Gastrocnemius medialis (tissue), 4 donors: Measurements from ENCODE around the gene FOXP2.

Source experiments
- POLR2A ChIP-seq, 2 donors: fragments of 450-650 bp; IDR thresholded peaks; one replicate each; pipeline ENCODE4 v1.6.1; 2017; ENCODE audit warnings: antibody characterized with exemption in 2 of 2, mild to moderate bottlenecking in 2 of 2, moderate library complexity in 2 of 2
- TF ChIP-seq, protein P1 (sequence below), 5 experiments: fragments of 450-650 bp in 3 of 5; fragments of 200-600 bp in 2 of 5; sonication (generic) in 2 of 5; IDR thresholded peaks in 4 of 5; conservative IDR thresholded peaks in 1 of 5; 1 replicate in 4 of 5; 2 replicates in 1 of 5; pipeline ENCODE4 v1.5.1; 2016 to 2019; ENCODE audit warnings: antibody characterized with exemption in 5 of 5, mild to moderate bottlenecking in 3 of 5, moderate library complexity in 3 of 5

DNA sequence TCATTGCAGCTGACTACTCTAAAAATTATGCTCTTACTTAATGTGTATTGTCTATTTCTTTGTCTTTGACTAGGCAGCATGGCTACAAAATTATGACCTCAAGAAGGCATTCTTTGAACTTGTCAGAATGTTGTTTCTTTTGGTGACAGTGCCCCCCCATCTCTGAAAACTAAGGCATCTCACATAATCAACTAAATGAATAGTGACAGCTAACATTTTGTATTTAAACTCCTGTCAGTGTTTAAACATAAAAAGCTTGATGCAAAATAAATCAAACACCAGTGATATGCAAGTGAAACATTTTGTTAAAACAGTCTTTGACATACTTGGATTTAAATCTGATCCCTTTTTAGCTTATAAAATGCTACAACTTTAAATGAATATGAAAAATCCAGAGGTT, 233.5 kb downstream of the FOXP2 start:
- TF ChIP-seq, protein P1, sequence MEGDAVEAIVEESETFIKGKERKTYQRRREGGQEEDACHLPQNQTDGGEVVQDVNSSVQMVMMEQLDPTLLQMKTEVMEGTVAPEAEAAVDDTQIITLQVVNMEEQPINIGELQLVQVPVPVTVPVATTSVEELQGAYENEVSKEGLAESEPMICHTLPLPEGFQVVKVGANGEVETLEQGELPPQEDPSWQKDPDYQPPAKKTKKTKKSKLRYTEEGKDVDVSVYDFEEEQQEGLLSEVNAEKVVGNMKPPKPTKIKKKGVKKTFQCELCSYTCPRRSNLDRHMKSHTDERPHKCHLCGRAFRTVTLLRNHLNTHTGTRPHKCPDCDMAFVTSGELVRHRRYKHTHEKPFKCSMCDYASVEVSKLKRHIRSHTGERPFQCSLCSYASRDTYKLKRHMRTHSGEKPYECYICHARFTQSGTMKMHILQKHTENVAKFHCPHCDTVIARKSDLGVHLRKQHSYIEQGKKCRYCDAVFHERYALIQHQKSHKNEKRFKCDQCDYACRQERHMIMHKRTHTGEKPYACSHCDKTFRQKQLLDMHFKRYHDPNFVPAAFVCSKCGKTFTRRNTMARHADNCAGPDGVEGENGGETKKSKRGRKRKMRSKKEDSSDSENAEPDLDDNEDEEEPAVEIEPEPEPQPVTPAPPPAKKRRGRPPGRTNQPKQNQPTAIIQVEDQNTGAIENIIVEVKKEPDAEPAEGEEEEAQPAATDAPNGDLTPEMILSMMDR (IDR thresholded peaks at IDR 0.05 in 4 of 5, conservative IDR thresholded peaks at IDR 0.05 in 1 of 5) = no peak
- TF ChIP-seq POLR2A (IDR thresholded peaks at IDR 0.05) = no peak
